AG04450 (cell line): ENCODE results near the gene FRMD4A. TPM values are rescaled to one million over a fixed set of nuclear protein-coding genes. Genes with fewer than 3 reads are reported as not detected.
"Not testable (repeated sequence)": the region's sequence is repeated elsewhere in the genome, so short reads cannot be mapped to it uniquely, and the experiment has no call there.

Experiments used
- CTCF ChIA-PET: fragments of 300-600, 350-600 bp; formaldehyde crosslinking; extraction: SDS; loops from one replicate; lab custom pipeline; 2022; ENCODE audit warnings: antibody characterized with exemption, inconsistent platforms; lab: Charles Lee
- POLR2A ChIA-PET: fragments of 350-600 bp; formaldehyde crosslinking; extraction: SDS; loops from one replicate; lab custom pipeline; 2021; ENCODE audit warnings: antibody characterized with exemption, inconsistent platforms; lab: Yijun Ruan, JAX
- DNase-seq: peaks from one replicate; pipeline ENCODE4 v3.0.0-alpha.2; 2011; ENCODE audit warnings: low read depth, low spot score
- H3K27ac ChIP-seq: one replicate; pipeline ENCODE4 v1.5.1; 2012; ENCODE audit warnings: low read depth, low read length, control low read depth
- H3K27me3 ChIP-seq: one replicate; pipeline ENCODE4 v1.6.0; 2012; ENCODE audit warnings: low read length; ENCODE audit not compliant: control insufficient read depth, insufficient read depth
- H3K4me3 ChIP-seq: 2 replicates; pipeline ENCODE4 v1.5.1; 2011; ENCODE audit warnings: mild to moderate bottlenecking, low read depth, low read length, control low read depth
- H3K9me3 ChIP-seq: 2 replicates; pipeline ENCODE4 v1.5.1; 2012; ENCODE audit warnings: low read length; ENCODE audit not compliant: control insufficient read depth, insufficient read depth
- polyA plus RNA-seq: library from polyadenylated mRNA; depleted of rRNA; stranded (reverse); fragments of >200 nt; gene quantifications from 2 replicates; pipeline ENCODE4 v1.2.3, GENCODE V29; 2011
- TF ChIP-seq, protein P1 (sequence below): IDR thresholded peaks from 2 replicates; pipeline ENCODE4 v1.5.1; 2011; ENCODE audit warnings: low read depth, low read length, control low read depth, inconsistent platforms

Gene FRMD4A
- polyA plus RNA-seq, 1 experiment: 45.7 TPM

DNA sequence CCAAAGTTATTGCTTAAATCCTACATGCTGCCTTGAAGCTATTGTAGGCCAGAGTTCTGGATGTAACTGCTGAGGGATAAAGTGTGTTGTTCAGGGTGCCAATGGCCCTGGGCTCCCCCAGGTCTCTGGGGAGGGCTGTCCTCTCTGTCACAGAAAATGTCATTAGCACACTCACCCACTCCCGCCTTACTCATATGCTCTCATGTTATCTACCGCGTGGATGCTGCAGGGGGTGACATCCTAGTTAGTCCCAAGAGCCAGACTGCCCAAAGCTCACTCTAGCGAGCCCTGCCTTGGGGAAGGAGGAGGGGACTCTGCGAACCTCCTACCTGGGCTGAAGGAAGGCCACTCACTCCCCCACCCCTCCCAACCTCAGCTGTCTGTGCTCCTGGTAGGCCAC is 122.5 kb downstream of the FRMD4A start:
- Histone ChIP-seq H3K27ac (no peak overlapping the region), H3K27me3 (peaks cover 7% of the 10 kb centered on the region), H3K4me3 (no peak overlapping the region), H3K9me3 (no peaks in the 10 kb centered on the region)
- DNase-seq: no peak
- CTCF ChIA-PET: no interaction called here
- TF ChIP-seq, protein P1, sequence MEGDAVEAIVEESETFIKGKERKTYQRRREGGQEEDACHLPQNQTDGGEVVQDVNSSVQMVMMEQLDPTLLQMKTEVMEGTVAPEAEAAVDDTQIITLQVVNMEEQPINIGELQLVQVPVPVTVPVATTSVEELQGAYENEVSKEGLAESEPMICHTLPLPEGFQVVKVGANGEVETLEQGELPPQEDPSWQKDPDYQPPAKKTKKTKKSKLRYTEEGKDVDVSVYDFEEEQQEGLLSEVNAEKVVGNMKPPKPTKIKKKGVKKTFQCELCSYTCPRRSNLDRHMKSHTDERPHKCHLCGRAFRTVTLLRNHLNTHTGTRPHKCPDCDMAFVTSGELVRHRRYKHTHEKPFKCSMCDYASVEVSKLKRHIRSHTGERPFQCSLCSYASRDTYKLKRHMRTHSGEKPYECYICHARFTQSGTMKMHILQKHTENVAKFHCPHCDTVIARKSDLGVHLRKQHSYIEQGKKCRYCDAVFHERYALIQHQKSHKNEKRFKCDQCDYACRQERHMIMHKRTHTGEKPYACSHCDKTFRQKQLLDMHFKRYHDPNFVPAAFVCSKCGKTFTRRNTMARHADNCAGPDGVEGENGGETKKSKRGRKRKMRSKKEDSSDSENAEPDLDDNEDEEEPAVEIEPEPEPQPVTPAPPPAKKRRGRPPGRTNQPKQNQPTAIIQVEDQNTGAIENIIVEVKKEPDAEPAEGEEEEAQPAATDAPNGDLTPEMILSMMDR: no peak
- POLR2A ChIA-PET: interaction anchor here (0.5 kb wide), 1 partner anchor 203 kb away, joined by 3 read pairs; no protein-coding TSS in a partner anchor

DNA sequence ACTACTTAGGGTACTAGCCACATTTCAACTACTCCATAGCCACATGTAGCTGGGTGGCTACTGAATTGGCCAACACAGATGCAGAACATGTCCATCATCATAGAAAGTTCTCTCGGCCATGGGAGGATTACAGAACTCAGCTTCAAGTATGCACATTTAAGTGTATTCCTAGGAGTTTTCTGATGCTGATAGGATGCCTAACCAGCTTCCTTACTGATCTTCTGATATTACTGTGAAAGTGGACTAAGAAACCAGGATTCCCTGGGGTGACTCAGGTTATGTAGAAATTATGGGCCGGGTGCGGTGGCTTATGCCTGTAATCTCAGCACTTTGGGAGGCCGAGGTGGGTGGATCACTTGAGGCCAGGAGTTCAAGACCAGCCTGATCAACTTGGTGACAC is 125.5 kb downstream of the FRMD4A start:
- ChIA-PET CTCF (interaction anchor here (0.6 to 1.3 kb wide), 3 partner anchors 8 to 631 kb away, joined by 4 to 8 read pairs (median 4); no protein-coding TSS in a partner anchor), POLR2A (no interaction called here)
- Histone ChIP-seq H3K27me3 (peaks cover 16% of the 10 kb centered on the region), H3K4me3 (no peak overlapping the region), H3K9me3 (no peaks in the 10 kb centered on the region), H3K27ac (no peak overlapping the region)
- no peak for DNase-seq
- TF ChIP-seq, protein P1: no peak

DNA sequence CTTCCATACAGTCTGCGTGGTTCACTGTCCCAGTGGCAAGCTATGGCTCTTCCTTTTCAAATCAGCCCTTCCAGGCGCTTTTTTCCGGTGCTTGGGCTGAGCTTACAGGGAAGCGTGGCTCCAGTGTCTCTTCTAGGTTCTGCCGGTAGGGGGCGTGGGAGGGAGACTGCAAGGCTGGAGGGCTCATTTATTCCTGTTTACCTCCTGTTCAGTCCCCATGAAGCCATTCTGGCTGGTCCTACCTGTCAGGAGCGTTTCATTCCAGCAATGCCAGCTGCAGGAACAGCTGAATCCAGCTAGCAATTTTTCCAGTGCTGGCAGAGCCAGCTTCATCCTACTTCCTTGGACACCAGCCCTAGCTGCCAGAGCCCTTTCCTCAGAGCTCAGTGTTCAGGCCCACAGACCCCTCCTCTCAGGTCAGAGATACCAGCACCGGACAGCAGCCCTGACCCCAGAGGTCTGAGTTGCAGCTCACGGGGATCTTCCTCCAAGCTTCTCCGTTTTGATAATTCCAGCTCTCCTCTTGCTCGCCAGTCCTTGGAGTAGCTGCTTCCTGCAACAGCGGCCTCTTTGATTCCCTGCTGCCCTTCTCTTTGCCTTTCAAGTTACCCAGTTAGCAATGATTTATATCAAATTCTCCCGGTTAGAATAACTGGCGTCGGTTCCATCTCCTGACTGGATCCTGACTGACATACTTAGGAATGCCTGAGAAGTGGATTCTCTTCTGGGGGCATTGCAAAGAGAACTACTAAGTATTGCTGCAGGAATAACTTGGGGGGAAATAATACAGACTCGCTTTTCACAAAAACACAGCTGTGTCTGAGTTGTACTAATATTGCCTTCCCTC is 129.8 kb downstream of the FRMD4A start:
- no peak overlapping the region for H3K4me3 ChIP-seq
- POLR2A ChIA-PET: no interaction called here
- CTCF ChIA-PET: interaction anchor here (0.6 to 1.4 kb wide), 5 partner anchors 13 to 507 kb away, joined by 3 to 6 read pairs (median 3); no protein-coding TSS in a partner anchor
- DNase-seq: no peak
- peaks cover 19% of the 10 kb centered on the region for H3K27me3 ChIP-seq
- no peaks in the 10 kb centered on the region for H3K9me3 ChIP-seq
- no peak overlapping the region for H3K27ac ChIP-seq
- TF ChIP-seq, protein P1: peak; percentile 45

DNA sequence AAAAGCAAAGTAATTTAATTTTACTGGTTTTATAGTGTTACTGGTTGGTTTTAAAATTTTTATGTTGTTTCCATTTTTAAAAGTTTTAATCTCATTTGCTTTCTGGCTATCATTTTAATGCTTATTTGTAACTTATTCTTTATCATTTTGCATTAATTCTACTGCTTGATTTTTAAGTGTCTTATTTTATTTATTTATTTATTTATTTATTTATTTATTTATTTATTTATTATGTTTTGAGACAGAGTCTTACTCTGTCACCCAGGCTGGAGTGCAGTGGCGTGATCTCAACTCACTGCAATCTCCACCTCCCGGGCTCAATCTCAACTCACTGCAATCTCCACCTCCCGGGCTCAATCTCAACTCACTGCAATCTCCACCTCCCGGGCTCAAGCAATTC is 131.6 kb downstream of the FRMD4A start:
- H3K27me3 ChIP-seq: peaks cover 21% of the 10 kb centered on the region
- H3K27ac ChIP-seq, DNase-seq, H3K9me3 ChIP-seq, POLR2A ChIA-PET, H3K4me3 ChIP-seq: not testable (repeated sequence)
- CTCF ChIA-PET: interaction anchor here (0.6 to 1.3 kb wide), 7 partner anchors 10 to 623 kb away, joined by 3 to 5 read pairs (median 3); no protein-coding TSS in a partner anchor

DNA sequence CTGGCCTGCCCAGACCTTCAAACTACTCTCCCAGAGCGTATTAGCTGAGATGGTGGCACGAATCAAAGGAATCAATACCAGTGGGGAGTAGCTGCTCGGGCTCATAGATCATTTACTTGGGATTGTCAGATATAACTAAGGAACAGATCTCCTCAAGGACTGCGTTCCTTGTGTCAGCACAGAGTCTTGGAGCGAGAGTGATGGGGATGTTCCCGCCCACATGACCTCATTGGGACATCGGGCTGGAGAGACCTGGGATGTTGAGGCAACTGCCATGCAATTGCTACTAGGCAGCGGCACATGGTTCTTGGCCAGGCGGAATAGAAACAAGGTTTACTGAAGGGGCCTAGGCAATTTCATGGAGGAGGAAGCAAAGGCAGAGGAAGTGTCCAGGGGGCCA is 132.6 kb downstream of the FRMD4A start:
- Histone ChIP-seq H3K4me3 (no peak overlapping the region), H3K27me3 (peaks cover 21% of the 10 kb centered on the region), H3K27ac (no peak overlapping the region), H3K9me3 (no peaks in the 10 kb centered on the region)
- TF ChIP-seq, protein P1: no peak
- ChIA-PET POLR2A (no interaction called here), CTCF (interaction anchor here (0.6 to 1.2 kb wide), 4 partner anchors 29 to 1436 kb away, joined by 3 to 8 read pairs (median 4); no protein-coding TSS in a partner anchor)
- DNase-seq: no peak
